NCI-H1436 treated with DMSO at 0.1 percent for 48 hours (cell line): ENCODE measurements around the gene RNF26.
"Not testable (repeated sequence)": the region's sequence is repeated elsewhere in the genome, so short reads cannot be mapped to it uniquely, and the experiment has no call there.

Experiments
- DNase-seq: peaks from one replicate; lab custom pipeline; 2025; lab: John Stamatoyannopoulos, UW

The RNF26 gene

GRCh38 chr11:119371778-119372182, 37.5 kb downstream of the RNF26 start:
- DNase-seq = no peak

- no peak for DNase-seq
Observed at GRCh38 chr11:119372260-119373058, 38.1 kb downstream of the RNF26 start.

GRCh38 chr11:119373059-119373920, 39.0 kb downstream of the RNF26 start:
- no peak for DNase-seq

GRCh38 chr11:119373921-119374631, 39.7 kb downstream of the RNF26 start:
- no peak for DNase-seq

GRCh38 chr11:119374632-119375336, 40.5 kb downstream of the RNF26 start:
- DNase-seq = no peak

GRCh38 chr11:119375337-119376196, 41.2 kb downstream of the RNF26 start:
- DNase-seq = no peak

- no peak for DNase-seq
Observed at GRCh38 chr11:119376197-119376847, 42.0 kb downstream of the RNF26 start.

- DNase-seq = no peak
Observed at GRCh38 chr11:119377112-119377901, 43.0 kb downstream of the RNF26 start.

- DNase-seq = no peak
Observed at GRCh38 chr11:119377961-119378667, 43.8 kb downstream of the RNF26 start.

- DNase-seq = no peak
Observed at GRCh38 chr11:119378851-119379465, 44.6 kb downstream of the RNF26 start.

- DNase-seq = no peak
Observed at GRCh38 chr11:119380160-119380826, 46.0 kb downstream of the RNF26 start.

GRCh38 chr11:119380827-119381180, 46.5 kb downstream of the RNF26 start:
- DNase-seq = no peak

- peak; percentile 71 for DNase-seq
Observed at GRCh38 chr11:119381181-119381988, 47.1 kb downstream of the RNF26 start, which contains the start of gene USP2. TSS of gene USP2 (minus strand) at chr11:119381690. CDS start at chr11:119373480, 8,210 bp downstream.

GRCh38 chr11:119382101-119382500, 47.8 kb downstream of the RNF26 start:
- no peak for DNase-seq

GRCh38 chr11:119382513-119382912, 48.2 kb downstream of the RNF26 start:
- DNase-seq = not testable (repeated sequence)

- DNase-seq = no peak
Observed at GRCh38 chr11:119384332-119384731, 50.0 kb downstream of the RNF26 start.
